Suppressor macrophage treated with lipopolysaccharide for 4 hours (primary cell): ENCODE results near the gene NUP85.
"Not testable (repeated sequence)": the region's sequence is repeated elsewhere in the genome, so short reads cannot be mapped to it uniquely, and the experiment has no call there.

Source experiments
- DNase-seq: peaks from one replicate; pipeline ENCODE4 v3.0.0-alpha.2; 2020

NUP85 gene

DNA sequence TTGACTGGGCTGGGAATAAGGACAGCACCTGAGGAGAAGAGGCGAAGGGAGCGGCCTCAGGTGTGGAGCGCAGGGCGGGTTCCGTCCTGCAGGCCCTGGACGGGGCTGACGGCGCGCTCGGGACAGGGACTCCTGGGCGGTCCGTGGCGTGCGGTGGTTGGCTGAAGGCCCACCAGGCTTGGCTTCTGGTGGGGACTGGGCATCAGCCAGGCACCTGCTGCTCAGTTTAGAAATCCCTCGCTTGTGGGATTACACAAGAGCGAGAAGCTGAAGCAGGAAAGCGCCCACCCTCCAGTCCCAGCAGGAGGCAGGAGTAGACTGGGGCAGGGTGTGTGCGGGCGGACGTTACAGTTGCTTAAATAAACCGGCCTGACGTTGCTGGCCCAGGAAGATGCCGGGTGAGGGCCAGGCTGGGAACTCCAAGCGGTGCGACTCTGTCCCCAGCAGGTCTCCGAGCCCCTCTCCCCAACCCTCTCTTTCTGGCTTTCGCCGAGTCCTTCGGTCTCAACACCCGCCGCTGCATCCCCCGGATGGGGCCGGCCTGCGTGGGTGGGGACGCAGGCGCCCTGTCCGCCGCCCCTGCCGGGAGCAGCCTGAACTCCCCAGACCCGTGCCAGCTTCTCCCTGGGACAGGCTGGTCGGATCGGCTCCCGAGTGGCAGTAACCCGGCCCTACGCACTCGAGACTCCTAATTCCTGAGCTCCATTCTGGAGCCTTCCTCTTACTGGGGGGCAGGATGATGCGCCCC, 64.9 kb downstream of the NUP85 start:
- peak; percentile 84 for DNase-seq

DNA sequence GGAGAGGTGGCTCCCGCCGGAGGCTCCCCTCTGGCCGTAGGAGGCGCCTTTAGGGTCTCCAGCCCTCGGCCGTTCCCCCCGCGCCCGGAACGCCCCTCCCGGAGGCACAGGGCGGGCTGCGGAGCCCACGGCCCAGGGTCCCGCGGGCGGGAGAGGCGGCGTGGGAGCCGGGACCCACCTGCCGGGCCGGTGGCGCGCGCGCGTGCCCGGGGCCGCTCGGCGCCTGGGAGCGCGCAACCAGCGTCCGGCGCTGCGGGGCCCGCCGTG, 65.4 kb downstream of the NUP85 start, which contains the start of gene MIF4GD:
MIF4GD (minus strand) TSS at position 266 of the 267 bp plus-strand sequence. CDS start 1,036 bp downstream, outside the sequence.
- no peak for DNase-seq

DNA sequence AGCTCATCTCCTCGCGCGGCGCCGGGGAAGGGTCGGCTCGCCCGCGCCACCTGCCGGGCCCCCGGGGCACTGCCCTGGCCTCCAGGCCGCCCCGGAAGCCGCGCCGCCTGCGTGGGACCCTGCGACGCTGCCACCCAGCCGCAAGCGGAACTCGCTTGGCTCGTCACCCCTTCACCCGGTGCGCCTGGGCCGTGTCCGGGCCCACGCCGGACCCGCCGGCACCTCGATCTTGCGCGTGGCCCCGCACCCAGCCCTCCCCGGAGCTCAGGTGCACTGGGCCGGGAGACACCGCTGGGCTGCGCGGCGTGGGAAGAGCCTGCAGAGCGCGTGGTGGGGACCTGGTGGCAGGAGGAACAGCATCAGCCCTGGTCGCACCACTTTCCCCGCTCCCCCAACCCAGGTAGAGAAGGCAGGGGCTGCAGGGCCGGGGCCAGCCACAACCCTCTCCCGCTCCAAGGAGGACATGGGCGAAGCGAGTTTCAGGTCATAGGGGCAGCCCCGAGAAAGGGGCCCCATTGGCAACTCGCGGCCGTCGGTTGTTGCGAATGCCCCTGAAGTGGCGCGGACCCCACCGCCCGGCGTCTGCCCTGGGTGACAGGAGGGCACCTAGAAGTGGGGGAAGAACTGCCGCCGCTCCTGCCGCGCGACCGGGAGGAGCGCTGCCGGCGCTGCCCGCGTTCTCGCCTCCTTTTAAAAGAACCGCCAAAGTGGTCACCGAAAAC, 65.9 kb downstream of the NUP85 start:
- DNase-seq: peak; percentile 94

GRCh38 chr17:75271955-75272847, 66.7 kb downstream of the NUP85 start:
- no peak for DNase-seq

GRCh38 chr17:75272848-75273184, 67.3 kb downstream of the NUP85 start:
- DNase-seq: no peak

DNA sequence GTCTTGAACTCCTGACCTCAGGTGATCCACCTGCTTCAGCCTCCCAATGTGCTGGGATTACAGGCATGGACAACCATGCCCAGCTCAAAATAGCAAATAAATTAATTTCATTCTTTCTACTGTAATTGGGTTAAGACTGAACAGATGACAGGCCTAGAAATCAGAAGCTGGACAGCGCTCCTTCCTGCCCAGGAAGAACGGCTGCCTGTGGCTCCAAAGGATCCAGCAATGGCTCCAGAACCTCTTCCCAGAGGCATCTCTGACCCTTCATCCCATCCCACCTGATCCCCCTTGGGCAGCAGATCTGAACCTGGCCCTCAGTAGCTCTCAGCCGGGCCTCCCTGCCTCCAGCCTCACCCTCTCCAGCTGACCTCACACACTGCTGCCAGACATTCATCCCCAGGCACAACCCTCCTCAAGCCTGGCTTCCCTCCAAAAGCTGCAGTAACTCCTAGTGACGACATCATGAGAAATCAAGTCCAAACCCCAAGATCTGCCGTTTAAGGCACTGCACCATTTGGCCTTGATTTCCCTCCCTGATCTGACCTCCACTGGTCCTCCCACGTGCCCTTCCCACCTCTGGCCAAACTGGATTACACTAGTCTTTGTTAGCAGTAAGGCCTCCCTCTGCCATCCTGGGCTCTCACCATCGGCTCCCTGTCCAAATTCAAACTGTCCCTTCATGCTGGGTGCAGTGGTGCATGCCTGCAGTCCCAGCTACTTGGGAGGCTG, 68.7 kb downstream of the NUP85 start:
- DNase-seq: peak; percentile 55

GRCh38 chr17:75277664-75278071, 72.2 kb downstream of the NUP85 start:
- DNase-seq: no peak

GRCh38 chr17:75280189-75280588, 74.7 kb downstream of the NUP85 start:
- not testable (repeated sequence) for DNase-seq

GRCh38 chr17:75285123-75285522, 79.6 kb downstream of the NUP85 start:
- no peak for DNase-seq
